TTC549 (cell line): ENCODE data around the gene KCNH3.

Experiments
- FAIRE-seq: peaks from 2 replicates; lab custom pipeline; 2012; peaks lifted over from hg19 to GRCh38; lab: Jason Lieb, UNC

Gene KCNH3

GRCh38 chr12:49563951-49564685, 25.3 kb downstream of the KCNH3 start:
- no peak for FAIRE-seq

GRCh38 chr12:49564686-49565405, 26.0 kb downstream of the KCNH3 start:
- FAIRE-seq = no peak

GRCh38 chr12:49565406-49566265, 26.8 kb downstream of the KCNH3 start:
- FAIRE-seq = no peak

- no peak for FAIRE-seq
Measured at GRCh38 chr12:49566361-49566760, 27.5 kb downstream of the KCNH3 start.

GRCh38 chr12:49567302-49567610, 28.4 kb downstream of the KCNH3 start:
- no peak for FAIRE-seq

GRCh38 chr12:49567611-49568441, 29.0 kb downstream of the KCNH3 start, which contains the start of gene MCRS1:
Gene MCRS1, minus strand, starts transcription at chr12:49568142. Its CDS starts 1,411 bp downstream, at chr12:49566731.
- FAIRE-seq = no peak

GRCh38 chr12:49568442-49569162, 29.8 kb downstream of the KCNH3 start:
- no peak for FAIRE-seq

- no peak for FAIRE-seq
Measured at GRCh38 chr12:49577589-49578315, 38.9 kb downstream of the KCNH3 start.

GRCh38 chr12:49578471-49579112, 39.8 kb downstream of the KCNH3 start:
- no peak for FAIRE-seq

- FAIRE-seq = no peak
Measured at GRCh38 chr12:49580572-49581535, 42.0 kb downstream of the KCNH3 start.

- FAIRE-seq = no peak
Measured at GRCh38 chr12:49582201-49582600, 43.4 kb downstream of the KCNH3 start.

- FAIRE-seq = no peak
Measured at GRCh38 chr12:49582850-49583249, 44.0 kb downstream of the KCNH3 start.

- no peak for FAIRE-seq
Measured at GRCh38 chr12:49583366-49584094, 44.7 kb downstream of the KCNH3 start.

GRCh38 chr12:49584591-49584990, 45.8 kb downstream of the KCNH3 start:
- FAIRE-seq = no peak

- no peak for FAIRE-seq
Measured at GRCh38 chr12:49585477-49586459, 46.9 kb downstream of the KCNH3 start.

- FAIRE-seq = no peak
Measured at GRCh38 chr12:49587174-49587908, 48.5 kb downstream of the KCNH3 start.
